Activated CD8-positive, alpha-beta memory T cell treated with anti-CD3 and anti-CD28 coated beads, Interleukin-2, amount 50 U/mL, for 24 hours (primary cell): ENCODE measurements around the gene SLC31A1.

Source experiments
- DNase-seq: peaks from one replicate; pipeline ENCODE4 v3.0.0-alpha.2; 2020; ENCODE audit errors: extremely low read depth

The SLC31A1 gene

GRCh38 chr9:113302792-113303418 is 81.6 kb downstream of the SLC31A1 start, which contains the start of gene RNF183:
RNF183 (minus strand) TSS chr9:113303376; CDS start chr9:113298184, 5,192 bp downstream.
- DNase-seq = no peak

- no peak for DNase-seq
Observed at GRCh38 chr9:113306566-113306965, 85.2 kb downstream of the SLC31A1 start.

DNA sequence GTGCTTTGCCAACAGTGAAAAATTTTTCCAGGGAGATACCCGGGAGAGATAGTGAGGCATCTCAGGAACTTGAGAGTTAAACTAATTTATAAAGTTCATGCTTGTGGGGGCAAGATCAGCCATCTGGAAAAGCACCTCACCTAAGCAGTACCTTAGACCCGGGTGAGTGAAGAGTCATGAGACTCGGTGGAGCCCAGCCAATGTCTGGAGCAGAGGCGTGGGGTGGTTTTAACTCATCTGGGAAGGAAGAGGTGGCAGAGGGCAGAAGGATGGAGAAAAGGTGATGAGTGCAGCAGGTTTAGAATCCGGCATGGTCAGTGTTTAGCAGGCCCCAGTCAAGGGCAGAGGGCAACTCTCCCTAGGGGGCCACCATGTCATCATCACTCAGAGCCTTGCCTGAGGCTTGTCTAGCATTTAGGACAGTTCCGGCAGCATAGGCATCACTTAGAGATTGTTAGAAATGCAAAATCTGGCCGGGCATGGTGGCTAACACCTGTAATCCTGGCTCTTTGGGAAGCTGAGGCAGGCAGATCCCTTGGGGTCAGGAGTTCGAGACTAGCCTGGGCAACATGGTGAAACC is 86.1 kb downstream of the SLC31A1 start:
- DNase-seq = no peak

DNA sequence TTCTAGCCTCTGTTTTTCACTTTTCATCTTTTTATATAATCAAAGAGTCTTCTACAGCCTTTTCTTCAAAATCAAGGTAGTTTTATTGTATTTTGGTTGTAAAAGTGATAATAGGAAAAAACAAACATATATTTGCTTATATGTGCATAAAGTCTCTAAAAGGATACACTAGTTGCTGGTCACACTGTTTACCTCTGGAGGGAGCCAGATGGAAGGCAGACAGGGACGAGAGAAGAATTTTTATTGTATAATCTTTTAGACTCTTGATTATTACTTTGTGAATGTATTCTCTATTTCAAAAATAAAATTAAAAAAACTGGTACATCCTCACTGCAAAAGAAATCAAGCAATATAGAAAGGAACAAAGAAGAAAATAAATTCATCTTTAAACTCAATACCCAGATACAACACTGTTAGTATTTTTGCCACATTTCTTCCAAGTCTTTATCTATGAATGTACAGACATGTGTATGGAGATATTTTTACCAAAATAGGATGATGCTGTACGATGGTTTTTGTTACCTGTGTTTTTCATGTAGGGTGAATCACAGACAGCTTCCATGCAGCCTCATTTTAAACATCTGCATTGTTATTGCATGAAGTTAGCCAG is 88.0 kb downstream of the SLC31A1 start:
- no peak for DNase-seq

DNA sequence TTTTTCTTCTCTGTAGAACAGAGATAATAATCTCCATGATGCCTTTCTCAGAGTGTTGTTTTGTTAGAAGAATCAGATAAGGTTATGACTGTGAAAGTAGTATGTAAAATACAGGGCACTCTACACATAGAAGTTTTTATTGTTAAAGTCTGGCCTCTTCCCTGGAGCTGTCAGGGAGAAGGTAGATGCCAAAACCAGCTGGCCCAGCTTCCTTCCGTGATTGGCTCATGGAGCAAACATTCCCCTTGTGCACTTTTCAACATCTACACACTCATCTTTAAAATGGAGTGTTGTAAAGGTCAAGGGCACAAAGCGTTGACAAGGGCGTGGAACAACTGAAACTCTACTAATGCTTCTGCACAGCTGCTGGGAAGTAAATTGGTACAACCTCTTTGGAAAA is 89.2 kb downstream of the SLC31A1 start:
- no peak for DNase-seq

DNA sequence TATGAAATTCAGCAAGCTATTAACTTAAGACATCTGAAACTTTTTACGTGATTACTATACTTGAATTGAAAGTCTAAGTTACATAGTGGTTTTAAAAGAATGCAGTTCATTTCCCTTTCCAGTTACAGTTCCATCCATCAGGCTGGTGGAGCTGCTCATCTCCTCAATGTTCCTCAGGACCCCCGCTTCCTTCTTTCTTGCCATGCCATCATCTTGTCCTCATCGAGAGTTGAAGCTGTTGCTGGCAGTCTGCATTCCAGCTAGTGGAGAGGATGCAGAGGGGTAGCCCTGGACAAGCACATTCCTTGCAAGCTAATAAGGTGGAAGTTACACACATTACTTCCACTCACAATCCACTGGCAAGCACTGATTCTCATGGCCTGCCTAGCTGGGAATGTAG is 90.6 kb downstream of the SLC31A1 start:
- DNase-seq = no peak

GRCh38 chr9:113313261-113313660 is 91.9 kb downstream of the SLC31A1 start:
- DNase-seq = no peak
